ENCODE data around the gene SNED1.
A peak's percentile ranks its signal among the peaks of the same experiment; 100 is the strongest.

SNED1 gene

GRCh38 chr2:240997856-240998705 lies at the start of gene SNED1:
TSS of gene SNED1 (plus strand) at chr2:240998618. CDS start at chr2:240998838, 220 bp downstream.
- DNase-seq (ENCODE audit: low read depth in 4 of 4, low spot score in 1 of 4), result peak in 1 of 4 experiments; percentile 28

DNA sequence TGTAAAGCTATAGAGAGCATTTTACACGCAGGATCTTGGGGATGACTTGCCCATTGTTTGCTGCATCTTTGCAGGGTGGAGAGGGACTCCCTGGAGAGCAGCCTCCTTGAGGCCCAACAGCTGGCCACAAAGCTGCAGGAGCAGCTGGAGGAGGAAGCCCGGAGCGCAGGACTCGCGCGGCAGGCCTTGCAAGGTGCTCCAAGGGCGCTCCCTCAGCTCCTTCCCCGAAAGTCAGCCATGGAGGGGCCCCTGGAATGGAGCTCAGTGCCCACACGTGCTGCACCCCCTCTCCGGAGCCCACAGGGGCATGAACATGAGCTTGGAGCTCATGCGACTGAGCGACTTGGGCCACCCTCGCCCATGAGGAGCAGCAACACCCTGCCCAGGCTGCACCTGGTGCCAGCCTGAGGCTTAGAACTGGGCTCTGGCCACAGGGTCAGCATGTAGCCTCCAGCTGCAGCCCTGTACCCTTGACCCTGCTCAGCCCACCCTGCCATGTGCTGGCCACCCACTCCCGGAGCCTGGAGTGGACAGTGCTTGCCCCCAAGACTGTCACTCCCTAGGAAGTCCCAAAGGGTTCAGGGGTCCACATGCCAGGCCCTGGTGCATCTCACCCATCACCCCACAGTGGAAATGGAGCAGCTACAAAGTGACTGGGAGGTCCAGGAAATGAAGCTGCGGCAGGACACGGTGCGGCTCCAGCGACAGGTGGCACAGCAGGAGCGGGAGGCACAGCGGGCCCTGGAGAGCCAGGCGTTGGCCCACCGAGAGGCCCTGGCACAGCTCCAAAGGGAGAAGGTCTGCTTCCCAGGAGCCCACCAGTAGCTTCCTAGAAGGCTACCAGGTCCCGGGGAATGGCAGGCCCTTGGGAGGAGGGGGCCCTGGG lies 49.3 kb upstream of the SNED1 start:
- no peak for DNase-seq (ENCODE audit: low read depth in 4 of 4, low spot score in 1 of 4)

GRCh38 chr2:240949791-240950705 lies 48.4 kb upstream of the SNED1 start:
- no peak for DNase-seq (ENCODE audit: low read depth in 4 of 4, low spot score in 1 of 4)

- no peak for DNase-seq (ENCODE audit: low read depth in 4 of 4, low spot score in 1 of 4)
Observed at GRCh38 chr2:240951045-240951594, 47.3 kb upstream of the SNED1 start.

GRCh38 chr2:240952496-240953246 lies 45.7 kb upstream of the SNED1 start:
- DNase-seq (ENCODE audit: low read depth in 4 of 4, low spot score in 1 of 4), result no peak

DNA sequence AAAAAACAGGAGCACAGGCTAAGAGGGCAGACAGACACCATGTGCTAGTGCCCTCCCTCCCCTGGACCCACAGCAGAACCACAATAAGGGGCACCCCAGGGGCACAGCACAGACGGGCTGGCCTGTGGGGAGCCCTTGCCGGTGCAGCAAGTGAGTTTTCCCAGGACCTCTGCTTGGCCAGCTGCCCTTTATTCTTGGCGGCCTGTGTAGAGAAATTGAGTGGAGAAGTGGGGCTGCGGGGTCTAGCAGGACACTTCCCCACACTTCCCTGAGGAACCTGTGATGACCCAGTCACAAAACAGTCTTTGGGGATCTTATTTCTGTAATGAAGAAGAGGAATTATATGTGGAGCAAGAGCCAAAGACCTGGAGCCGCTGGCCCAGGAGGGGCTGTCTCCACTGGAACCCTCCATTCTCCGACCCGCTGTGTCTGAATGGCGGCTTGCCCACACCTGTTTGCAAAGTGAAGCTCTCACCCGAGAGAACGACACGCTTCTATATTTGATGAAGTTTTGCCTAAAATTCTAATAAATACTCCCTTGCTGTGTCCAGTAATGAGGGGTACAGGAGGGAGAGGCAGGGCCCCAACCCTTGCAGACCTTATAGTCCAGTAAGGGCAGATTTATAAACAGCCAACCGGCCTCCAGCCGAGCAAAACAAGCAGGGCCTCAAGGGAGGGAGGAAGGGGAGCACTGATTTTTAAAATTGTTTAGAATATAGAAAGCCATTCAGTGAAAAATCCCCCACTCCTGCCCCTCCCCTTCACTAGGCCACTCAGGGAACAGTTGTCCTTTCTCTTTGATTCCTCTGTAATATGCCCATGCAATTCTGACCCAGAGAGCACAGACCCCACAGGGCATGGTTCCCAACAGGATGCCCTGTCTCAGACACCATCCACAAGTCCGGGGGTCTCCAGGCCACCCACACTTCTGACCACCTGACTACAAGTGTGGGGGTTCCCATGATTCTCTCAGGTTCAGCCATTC lies 44.7 kb upstream of the SNED1 start:
- no peak for DNase-seq (ENCODE audit: low read depth in 4 of 4, low spot score in 1 of 4)

DNA sequence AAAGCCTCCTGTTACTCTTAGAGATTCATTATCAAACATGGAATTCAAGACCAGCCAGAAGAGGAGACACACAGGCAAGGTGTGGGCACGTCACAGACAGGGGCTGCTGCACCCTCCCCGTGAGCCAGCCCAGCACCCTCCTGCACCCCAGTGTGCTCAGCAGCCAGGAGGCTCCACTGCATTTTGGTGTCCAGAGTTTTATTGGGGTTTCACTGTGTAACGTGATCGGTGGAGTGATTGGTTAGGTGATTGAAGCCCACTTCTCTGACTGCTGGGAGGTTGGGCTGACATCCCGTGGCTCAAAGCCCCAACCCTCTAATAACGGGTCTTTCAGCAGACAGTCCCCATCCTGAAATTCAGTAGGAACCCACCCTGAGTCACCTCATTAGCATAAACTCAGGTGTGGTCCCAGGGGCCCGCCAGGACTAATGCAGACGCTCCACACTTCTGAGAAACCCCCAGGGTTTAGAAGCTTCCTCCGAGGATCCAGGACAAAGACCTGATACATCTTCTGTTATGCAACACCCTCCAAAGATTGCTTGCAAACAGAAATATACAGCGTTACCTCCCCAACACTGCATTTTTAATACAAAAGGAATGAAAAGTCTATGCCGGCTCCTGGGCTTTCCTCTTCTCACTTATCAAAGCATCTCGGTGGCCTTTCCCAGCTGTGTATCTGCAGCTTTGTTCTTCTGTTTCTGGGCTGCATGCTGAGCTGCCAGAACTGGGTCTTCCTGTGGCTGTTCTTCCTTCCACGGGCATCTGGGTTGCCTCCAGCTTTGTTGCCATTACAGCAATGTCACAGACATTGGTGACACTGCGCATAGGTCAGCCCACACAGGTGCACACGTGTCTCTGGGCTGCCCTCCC lies 43.7 kb upstream of the SNED1 start:
- DNase-seq (ENCODE audit: low read depth in 4 of 4, low spot score in 1 of 4), result no peak

DNA sequence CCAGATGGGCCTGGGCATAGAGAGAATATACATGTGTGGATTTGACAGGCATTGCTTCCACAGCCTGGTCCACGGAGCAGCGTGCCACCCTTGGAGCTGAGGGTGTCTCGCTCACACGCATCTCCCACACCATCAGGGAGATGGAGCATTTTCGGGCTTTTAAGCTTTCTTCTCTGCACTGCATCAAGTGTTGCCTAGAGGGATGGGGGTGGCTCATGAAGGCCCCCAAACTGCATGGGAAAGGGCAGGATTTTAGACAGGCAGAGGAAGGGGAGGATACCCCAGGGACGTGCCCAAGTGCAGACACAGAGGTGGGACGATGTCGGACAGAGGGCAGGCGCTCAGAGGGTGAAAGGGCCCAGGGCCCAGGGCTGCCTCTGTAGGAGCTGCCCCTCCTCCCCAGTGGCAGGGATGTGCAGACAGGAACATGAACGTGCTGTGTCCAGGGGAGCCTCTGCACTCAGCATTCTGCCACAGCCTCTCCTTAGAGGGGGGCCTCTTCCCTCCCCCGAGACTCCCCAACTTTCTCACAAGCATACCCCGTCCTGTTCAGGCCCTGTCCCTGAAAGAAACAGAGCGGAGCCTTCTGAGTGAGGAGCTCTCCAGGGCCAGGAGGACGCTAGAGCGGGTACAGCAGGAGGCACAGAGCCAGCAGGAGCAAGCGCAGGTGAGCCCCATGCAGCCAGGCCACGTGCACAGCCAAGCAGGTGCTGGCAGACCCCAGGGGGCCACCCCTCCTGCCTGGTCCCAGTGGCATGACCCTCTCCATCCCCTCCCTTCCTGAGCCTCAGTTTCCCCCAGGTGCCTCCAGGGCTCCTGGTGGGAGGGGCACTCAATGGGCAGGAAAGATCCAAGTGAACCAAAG lies 42.9 kb upstream of the SNED1 start:
- no peak for DNase-seq (ENCODE audit: low read depth in 4 of 4, low spot score in 1 of 4)

- no peak for DNase-seq (ENCODE audit: low read depth in 4 of 4, low spot score in 1 of 4)
Observed at GRCh38 chr2:240956171-240956934, 42.1 kb upstream of the SNED1 start.

- no peak for DNase-seq (ENCODE audit: low read depth in 4 of 4, low spot score in 1 of 4)
Observed at GRCh38 chr2:240956935-240957655, 41.3 kb upstream of the SNED1 start.

DNA sequence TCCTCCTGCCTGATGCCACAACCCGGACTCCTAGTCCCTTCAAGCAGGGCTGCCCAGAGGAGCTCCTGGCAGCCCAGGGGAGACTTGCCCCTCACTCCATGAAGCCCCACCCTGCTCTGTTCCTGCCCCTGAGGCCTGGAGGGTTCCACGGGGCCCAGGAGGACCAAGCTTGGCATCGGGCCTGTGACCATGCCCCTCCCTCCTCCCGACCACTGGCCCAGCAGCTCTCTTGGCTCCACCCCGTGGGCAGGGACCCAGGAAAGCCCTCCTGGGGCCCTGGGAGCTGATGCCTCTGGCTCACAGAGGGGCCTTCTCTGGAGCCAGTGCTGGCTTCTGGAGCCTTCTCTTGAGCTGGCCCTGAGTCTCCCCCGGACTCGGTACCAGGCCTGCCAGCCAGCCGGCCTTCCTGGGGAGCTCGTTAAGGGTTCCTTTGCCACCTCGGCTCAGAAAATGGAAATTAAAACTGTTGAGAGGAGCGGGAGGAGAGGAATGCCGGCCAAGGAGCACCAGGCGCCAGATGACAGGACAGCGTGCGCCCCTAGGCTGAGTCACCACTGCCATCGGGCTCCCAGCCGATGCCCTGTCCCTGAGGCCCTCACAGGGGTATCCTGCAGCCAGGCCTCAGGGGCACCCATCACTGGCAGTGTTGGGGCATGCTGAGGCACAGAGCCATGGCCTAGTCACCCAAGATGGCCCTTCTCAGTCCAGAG lies 40.6 kb upstream of the SNED1 start:
- no peak for DNase-seq (ENCODE audit: low read depth in 4 of 4, low spot score in 1 of 4)

- DNase-seq (ENCODE audit: low read depth in 4 of 4, low spot score in 1 of 4), result no peak
Observed at GRCh38 chr2:240958366-240959213, 39.8 kb upstream of the SNED1 start.

GRCh38 chr2:240959214-240959940 lies 39.0 kb upstream of the SNED1 start:
- DNase-seq (ENCODE audit: low read depth in 4 of 4, low spot score in 1 of 4), result no peak

Measured in stimulated activated CD4-positive, alpha-beta T cell treated with anti-CD3 and anti-CD28 coated beads, Interleukin-1b, Interleukin-23, amount 100 ng/mL, for 24 hours (primary cell).